B cell (primary cell): ENCODE results near the gene GKN1.

Source experiments
- CTCF ChIP-seq: fragments of 200-600 bp; IDR thresholded peaks from one replicate; pipeline ENCODE4 v1.8.0; 2022; ENCODE audit warnings: antibody characterized with exemption, mild to moderate bottlenecking
- EZH2 ChIP-seq: IDR thresholded peaks from 2 replicates; pipeline ENCODE4 v1.6.1; 2012; ENCODE audit warnings: borderline replicate concordance, low read depth, mild to moderate bottlenecking, moderate library complexity, low read length; ENCODE audit not compliant: insufficient read depth, poor library complexity, severe bottlenecking

- no peak for TF ChIP-seq CTCF
- TF ChIP-seq EZH2 = no peak
Observed at GRCh38 chr2:68936427-68936826, 38.0 kb upstream of the GKN1 start.
